Mucosa of stomach (tissue), 1 donor: ENCODE data around the gene SLC8B1.

Source experiments
- H3K27me3 ChIP-seq: one replicate; pipeline ENCODE4 v1.7.0; 2013; ENCODE audit warnings: mild to moderate bottlenecking, low read length; ENCODE audit not compliant: control insufficient read depth, insufficient read depth
- H3K36me3 ChIP-seq: one replicate; pipeline ENCODE4 v1.7.0; 2013; ENCODE audit warnings: low read length; ENCODE audit not compliant: control insufficient read depth, insufficient read depth
- H3K4me1 ChIP-seq: one replicate; pipeline ENCODE4 v1.7.0; 2013; ENCODE audit warnings: mild to moderate bottlenecking, low read length; ENCODE audit not compliant: control insufficient read depth, insufficient read depth
- H3K4me3 ChIP-seq: one replicate; pipeline ENCODE4 v1.7.0; 2013; ENCODE audit warnings: low read length
- H3K9ac ChIP-seq: one replicate; pipeline ENCODE4 v1.7.0; 2013; ENCODE audit warnings: mild to moderate bottlenecking, low read length, moderate library complexity
- H3K9me3 ChIP-seq: one replicate; pipeline ENCODE4 v1.7.0; 2013; ENCODE audit warnings: mild to moderate bottlenecking, low read length, moderate library complexity; ENCODE audit not compliant: control insufficient read depth
- donor health status: Pancreatic carcinoma.

Gene SLC8B1

GRCh38 chr12:113269257-113269943 lies 65.5 kb downstream of the SLC8B1 start:
- Histone ChIP-seq H3K27me3 (no peaks in the 10 kb centered on the region), H3K36me3 (peaks cover 25% of the 10 kb centered on the region), H3K4me3 (no peak overlapping the region), H3K9ac (no peak overlapping the region), H3K4me1 (peaks cover 4% of the 10 kb centered on the region), H3K9me3 (no peaks in the 10 kb centered on the region)

GRCh38 chr12:113268621-113269020 lies 66.3 kb downstream of the SLC8B1 start:
- Histone ChIP-seq H3K27me3 (no peaks in the 10 kb centered on the region), H3K4me1 (peaks cover 4% of the 10 kb centered on the region), H3K36me3 (peaks cover 24% of the 10 kb centered on the region), H3K9me3 (no peaks in the 10 kb centered on the region), H3K4me3 (no peak overlapping the region), H3K9ac (no peak overlapping the region)

- Histone ChIP-seq H3K4me1 (peaks cover 4% of the 10 kb centered on the region), H3K4me3 (no peak overlapping the region), H3K36me3 (peaks cover 19% of the 10 kb centered on the region), H3K9ac (no peak overlapping the region), H3K9me3 (no peaks in the 10 kb centered on the region), H3K27me3 (no peaks in the 10 kb centered on the region)
These were observed 66.8 kb downstream of the SLC8B1 start for GRCh38 chr12:113268136-113268535.

GRCh38 chr12:113267621-113268020 lies 67.3 kb downstream of the SLC8B1 start:
- Histone ChIP-seq H3K9ac (no peak overlapping the region), H3K4me3 (no peak overlapping the region), H3K36me3 (peaks cover 14% of the 10 kb centered on the region), H3K9me3 (no peaks in the 10 kb centered on the region), H3K4me1 (peaks cover 2% of the 10 kb centered on the region), H3K27me3 (no peaks in the 10 kb centered on the region)

GRCh38 chr12:113266106-113266895 lies 68.6 kb downstream of the SLC8B1 start:
- H3K9me3 ChIP-seq, result no peaks in the 10 kb centered on the region
- H3K27me3 ChIP-seq, result no peaks in the 10 kb centered on the region
- H3K36me3 ChIP-seq, result peaks cover 13% of the 10 kb centered on the region
- no peaks in the 10 kb centered on the region for H3K4me1 ChIP-seq
- no peak overlapping the region for H3K4me3 ChIP-seq
- H3K9ac ChIP-seq, result no peak overlapping the region

- H3K4me3 ChIP-seq, result no peak overlapping the region
- no peaks in the 10 kb centered on the region for H3K9me3 ChIP-seq
- peaks cover 13% of the 10 kb centered on the region for H3K4me1 ChIP-seq
- peaks cover 9% of the 10 kb centered on the region for H3K36me3 ChIP-seq
- no peak overlapping the region for H3K9ac ChIP-seq
- H3K27me3 ChIP-seq, result no peaks in the 10 kb centered on the region
These were observed 71.4 kb downstream of the SLC8B1 start for GRCh38 chr12:113263431-113263963.

- no peaks in the 10 kb centered on the region for H3K9me3 ChIP-seq
- peaks cover 13% of the 10 kb centered on the region for H3K4me1 ChIP-seq
- H3K27me3 ChIP-seq, result no peaks in the 10 kb centered on the region
- no peak overlapping the region for H3K4me3 ChIP-seq
- H3K9ac ChIP-seq, result no peak overlapping the region
- peaks cover 1% of the 10 kb centered on the region for H3K36me3 ChIP-seq
These were observed 72.2 kb downstream of the SLC8B1 start for GRCh38 chr12:113262710-113263109.

- H3K9me3 ChIP-seq, result no peaks in the 10 kb centered on the region
- no peak overlapping the region for H3K9ac ChIP-seq
- no peaks in the 10 kb centered on the region for H3K27me3 ChIP-seq
- H3K4me1 ChIP-seq, result peaks cover 13% of the 10 kb centered on the region
- no peak overlapping the region for H3K4me3 ChIP-seq
- no peaks in the 10 kb centered on the region for H3K36me3 ChIP-seq
These were observed 73.0 kb downstream of the SLC8B1 start for GRCh38 chr12:113261847-113262470.

- no peak overlapping the region for H3K4me3 ChIP-seq
- H3K27me3 ChIP-seq, result no peaks in the 10 kb centered on the region
- H3K36me3 ChIP-seq, result no peaks in the 10 kb centered on the region
- H3K4me1 ChIP-seq, result peaks cover 13% of the 10 kb centered on the region
- H3K9me3 ChIP-seq, result no peaks in the 10 kb centered on the region
- no peak overlapping the region for H3K9ac ChIP-seq
These were observed 74.1 kb downstream of the SLC8B1 start for GRCh38 chr12:113260636-113261300.

GRCh38 chr12:113260127-113260526 lies 74.8 kb downstream of the SLC8B1 start:
- H3K9me3 ChIP-seq, result no peaks in the 10 kb centered on the region
- no peak overlapping the region for H3K4me3 ChIP-seq
- peaks cover 13% of the 10 kb centered on the region for H3K4me1 ChIP-seq
- no peaks in the 10 kb centered on the region for H3K27me3 ChIP-seq
- H3K36me3 ChIP-seq, result no peaks in the 10 kb centered on the region
- no peak overlapping the region for H3K9ac ChIP-seq

- peaks cover 13% of the 10 kb centered on the region for H3K4me1 ChIP-seq
- H3K27me3 ChIP-seq, result no peaks in the 10 kb centered on the region
These were observed 77.3 kb downstream of the SLC8B1 start for GRCh38 chr12:113257564-113257963.

More at GRCh38 chr12:113257564-113257963, 77.3 kb downstream of the SLC8B1 start:
- Histone ChIP-seq H3K9ac (no peak overlapping the region), H3K4me3 (no peak overlapping the region), H3K9me3 (peaks cover 4% of the 10 kb centered on the region), H3K36me3 (no peaks in the 10 kb centered on the region)
